Fibroblast of lung (primary cell): Measurements from ENCODE around the gene KRT84. TPM values are rescaled to one million over a fixed set of nuclear protein-coding genes. Genes with fewer than 3 reads are reported as not detected.

Experiments used
- DNase-seq, 2 donors: peaks; one replicate each; pipeline versions ENCODE4 v3.0.0 to v3.0.0-alpha.2; 2010; ENCODE audit warnings: low read depth in 2 of 2
- H2AFZ ChIP-seq: 2 replicates; pipeline ENCODE4 v1.5.1; 2012; ENCODE audit warnings: low read length, control low read depth, inconsistent platforms
- H3K27ac ChIP-seq: 2 replicates; pipeline ENCODE4 v1.5.1; 2011; ENCODE audit warnings: low read length, control low read depth; ENCODE audit not compliant: insufficient read depth
- H3K27me3 ChIP-seq: 2 replicates; pipeline ENCODE4 v1.5.1; 2011; ENCODE audit warnings: mild to moderate bottlenecking, low read length; ENCODE audit not compliant: control insufficient read depth, insufficient read depth
- H3K36me3 ChIP-seq: 2 replicates; pipeline ENCODE4 v1.5.1; 2011; ENCODE audit warnings: low read length; ENCODE audit not compliant: control insufficient read depth, insufficient read depth
- H3K4me1 ChIP-seq: 2 replicates; pipeline ENCODE4 v1.5.1; 2011; ENCODE audit warnings: low read length; ENCODE audit not compliant: control insufficient read depth, insufficient read depth; ENCODE audit errors: extremely low read depth
- H3K4me2 ChIP-seq: 2 replicates; pipeline ENCODE4 v1.5.1; 2011; ENCODE audit warnings: low read length, control low read depth; ENCODE audit not compliant: insufficient read depth; ENCODE audit errors: extremely low read depth
- H3K4me3 ChIP-seq, 4 experiments: fragments of 200-600 bp in 1 of 4; sonication (generic) in 1 of 4; replicated peaks in 1 of 4; 2 replicates each; pipeline ENCODE4 v1.5.1; 2011 to 2016; ENCODE audit warnings: low read length in 4 of 4, low read depth in 3 of 4, mild to moderate bottlenecking in 3 of 4, control low read depth in 2 of 4, inconsistent platforms in 1 of 4, mixed read lengths in 1 of 4; ENCODE audit not compliant: insufficient read depth in 1 of 4; ENCODE audit errors: control extremely low read depth in 1 of 4
- H3K79me2 ChIP-seq: 2 replicates; pipeline ENCODE4 v1.5.1; 2012; ENCODE audit warnings: mild to moderate bottlenecking, low read length, inconsistent platforms; ENCODE audit not compliant: control insufficient read depth, insufficient read depth
- H3K9ac ChIP-seq: 2 replicates; pipeline ENCODE4 v1.5.1; 2011; ENCODE audit warnings: mild to moderate bottlenecking, low read length, control low read depth; ENCODE audit not compliant: insufficient read depth
- H3K9me3 ChIP-seq: 2 replicates; pipeline ENCODE4 v1.5.1; 2012; ENCODE audit warnings: low read depth, low read length; ENCODE audit not compliant: control insufficient read depth, insufficient read depth
- H4K20me1 ChIP-seq: 2 replicates; pipeline ENCODE4 v1.5.1; 2011; ENCODE audit warnings: low read length; ENCODE audit not compliant: control insufficient read depth, insufficient read depth; ENCODE audit errors: extremely low read depth
- EZH2 ChIP-seq: IDR thresholded peaks from 2 replicates; pipeline ENCODE4 v1.5.1; 2012; ENCODE audit warnings: low read length, control low read depth, mild to moderate bottlenecking; ENCODE audit errors: missing control alignments
- polyA plus RNA-seq, 2 donors: library from polyadenylated mRNA; depleted of rRNA in 1 of 2; stranded (reverse) in 1 of 2; unstranded in 1 of 2; fragments of >200 nt; gene quantifications; 2 replicates each; pipeline ENCODE4 v1.2.1, GENCODE V29; 2011 to 2012; ENCODE audit warnings: missing spikeins in 1 of 2
- total RNA-seq: library from RNA; depleted of rRNA; stranded (reverse); fragments of >200 nt; gene quantifications from 2 replicates; pipeline ENCODE4 v1.2.1, GENCODE V29; 2014
- TF ChIP-seq, protein P1 (sequence below), 2 donors: IDR thresholded peaks in 1 of 2; conservative IDR thresholded peaks in 1 of 2; 1 replicate in 1 of 2; 2 replicates in 1 of 2; pipeline ENCODE4 v1.5.1; 2011 to 2012; ENCODE audit warnings: low read length in 2 of 2, control low read depth in 1 of 2, inconsistent platforms in 1 of 2, low read depth in 1 of 2, mild to moderate bottlenecking in 1 of 2

The KRT84 gene
- total and polyA plus RNA-seq, 2 donors (not counting 1 experiment from before 2014, with no cell fraction given), result not detected

DNA sequence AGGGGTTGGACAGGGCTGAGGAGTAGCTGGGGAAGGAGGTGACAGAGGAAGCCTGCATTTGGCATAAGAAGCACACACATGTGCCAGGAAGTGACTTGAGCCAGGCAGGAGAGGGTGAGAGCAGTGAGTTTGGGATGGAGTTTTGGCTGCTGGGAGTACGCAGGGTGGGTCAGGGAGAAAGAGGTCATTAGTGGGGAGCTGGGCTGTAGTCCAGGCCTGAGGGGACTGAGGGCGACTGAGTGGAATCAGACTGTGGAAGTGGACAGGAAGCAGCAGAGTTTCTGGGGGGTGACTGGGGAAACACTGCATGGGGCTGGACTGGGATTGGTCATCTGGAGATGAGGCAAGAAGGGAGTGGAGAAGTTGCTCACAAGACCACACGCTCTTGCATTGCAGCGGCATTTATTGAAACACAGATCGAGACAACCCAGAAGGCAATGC, 25.8 kb downstream of the KRT84 start:
- Histone ChIP-seq H3K27me3 (no peaks in the 10 kb centered on the region), H3K9ac (no peak overlapping the region), H4K20me1 (no peaks in the 10 kb centered on the region), H3K79me2 (no peaks in the 10 kb centered on the region), H3K36me3 (no peaks in the 10 kb centered on the region), H3K9me3 (no peaks in the 10 kb centered on the region), H3K4me3 (no peak overlapping the region), H3K27ac (no peak overlapping the region), H3K4me1 (no peaks in the 10 kb centered on the region), H3K4me2 (no peak overlapping the region), H2AFZ (no peak overlapping the region)
- no peak for TF ChIP-seq EZH2
- TF ChIP-seq, protein P1, sequence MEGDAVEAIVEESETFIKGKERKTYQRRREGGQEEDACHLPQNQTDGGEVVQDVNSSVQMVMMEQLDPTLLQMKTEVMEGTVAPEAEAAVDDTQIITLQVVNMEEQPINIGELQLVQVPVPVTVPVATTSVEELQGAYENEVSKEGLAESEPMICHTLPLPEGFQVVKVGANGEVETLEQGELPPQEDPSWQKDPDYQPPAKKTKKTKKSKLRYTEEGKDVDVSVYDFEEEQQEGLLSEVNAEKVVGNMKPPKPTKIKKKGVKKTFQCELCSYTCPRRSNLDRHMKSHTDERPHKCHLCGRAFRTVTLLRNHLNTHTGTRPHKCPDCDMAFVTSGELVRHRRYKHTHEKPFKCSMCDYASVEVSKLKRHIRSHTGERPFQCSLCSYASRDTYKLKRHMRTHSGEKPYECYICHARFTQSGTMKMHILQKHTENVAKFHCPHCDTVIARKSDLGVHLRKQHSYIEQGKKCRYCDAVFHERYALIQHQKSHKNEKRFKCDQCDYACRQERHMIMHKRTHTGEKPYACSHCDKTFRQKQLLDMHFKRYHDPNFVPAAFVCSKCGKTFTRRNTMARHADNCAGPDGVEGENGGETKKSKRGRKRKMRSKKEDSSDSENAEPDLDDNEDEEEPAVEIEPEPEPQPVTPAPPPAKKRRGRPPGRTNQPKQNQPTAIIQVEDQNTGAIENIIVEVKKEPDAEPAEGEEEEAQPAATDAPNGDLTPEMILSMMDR (conservative IDR thresholded peaks at IDR 0.05 in 1 of 2, IDR thresholded peaks at IDR 0.05 in 1 of 2; ENCODE audit: low read depth in 1 of 2, low read length in 2 of 2), result no peak
- DNase-seq, result no peak

DNA sequence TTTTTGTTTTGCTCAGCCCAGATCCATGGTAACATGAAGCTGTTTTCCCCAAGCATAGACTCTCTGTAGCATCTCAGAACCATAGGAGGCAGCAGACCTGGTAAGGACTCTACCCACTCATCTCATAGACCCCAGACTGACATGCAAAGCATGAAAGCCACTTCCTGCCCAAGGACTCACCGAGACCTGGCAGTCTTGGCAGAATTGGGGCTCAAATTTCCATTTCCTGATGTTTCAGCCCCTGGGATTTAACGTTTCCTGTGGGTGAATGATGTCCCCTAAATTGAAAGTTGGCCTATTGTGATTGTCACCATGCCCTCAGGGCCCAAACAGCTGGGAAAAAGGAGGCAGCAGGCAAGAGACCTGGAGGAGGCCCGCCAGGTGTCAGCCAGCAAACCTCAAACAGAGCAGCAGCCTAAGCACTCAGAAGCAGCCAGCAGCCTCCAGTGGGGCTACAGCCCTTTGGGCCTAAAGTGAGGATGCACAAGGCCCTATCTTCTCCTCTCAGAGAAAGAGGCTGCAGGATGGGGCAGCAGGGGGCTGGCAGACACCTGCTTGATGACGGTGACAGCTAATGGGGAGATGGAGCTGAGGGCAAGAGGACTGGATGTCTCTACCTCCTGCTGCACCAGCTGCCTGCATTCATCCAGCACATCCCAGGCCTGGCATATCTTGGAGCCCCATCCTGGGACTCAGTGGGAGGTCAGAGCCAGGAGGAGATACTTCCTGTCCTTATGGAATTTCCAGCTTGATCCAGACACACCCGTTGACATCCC, 26.7 kb downstream of the KRT84 start:
- Histone ChIP-seq H2AFZ (no peak overlapping the region), H3K27ac (no peak overlapping the region), H4K20me1 (no peaks in the 10 kb centered on the region), H3K4me3 (no peak overlapping the region), H3K79me2 (no peaks in the 10 kb centered on the region), H3K27me3 (peaks cover 1% of the 10 kb centered on the region), H3K36me3 (no peaks in the 10 kb centered on the region), H3K4me1 (no peaks in the 10 kb centered on the region), H3K9me3 (no peaks in the 10 kb centered on the region), H3K4me2 (no peak overlapping the region), H3K9ac (no peak overlapping the region)
- TF ChIP-seq, protein P1 (conservative IDR thresholded peaks at IDR 0.05 in 1 of 2, IDR thresholded peaks at IDR 0.05 in 1 of 2; ENCODE audit: low read depth in 1 of 2, low read length in 2 of 2), result no peak
- TF ChIP-seq EZH2, result no peak
- peak in 1 of 2 donors; percentile 11 for DNase-seq

DNA sequence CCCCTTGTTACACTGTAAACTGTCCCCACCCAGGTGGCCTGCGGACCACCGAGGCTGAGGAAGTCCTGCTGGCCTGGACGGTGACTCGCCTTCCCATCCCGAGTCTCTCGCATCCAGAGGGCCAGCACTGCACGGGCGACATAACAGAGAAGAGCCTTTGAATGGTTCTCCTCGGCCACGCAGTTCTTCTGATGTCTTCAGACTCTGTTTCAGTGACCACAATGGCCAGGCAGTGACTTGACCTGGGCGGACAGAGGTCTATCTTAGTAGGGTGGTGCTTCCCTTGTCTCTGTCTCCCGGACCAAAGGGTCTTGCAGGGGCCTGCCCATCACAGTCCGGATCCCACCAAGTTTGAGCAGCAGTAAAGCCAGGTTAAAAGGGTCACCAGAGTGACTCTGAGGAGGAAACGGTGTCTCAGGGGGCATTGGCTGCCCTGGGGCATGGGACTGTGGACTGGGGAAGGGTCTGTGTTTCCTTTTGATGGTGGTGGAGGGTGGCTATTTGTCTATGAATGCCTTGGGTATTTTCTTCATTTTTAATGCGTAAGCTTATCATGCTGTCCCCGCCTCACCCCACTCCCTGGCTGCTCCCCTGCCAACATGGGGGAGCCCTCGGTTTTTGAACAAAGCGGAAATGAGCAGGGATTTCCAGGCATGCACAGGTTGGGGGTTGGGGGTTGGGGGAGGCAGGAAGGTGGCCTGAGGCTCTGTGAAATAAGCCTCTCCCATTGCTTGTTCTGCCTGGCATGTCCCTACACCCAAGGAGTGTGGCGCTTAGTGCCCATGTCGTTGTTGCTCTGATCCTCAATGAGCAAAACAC, 28.5 kb downstream of the KRT84 start:
- Histone ChIP-seq H3K27me3 (peaks cover 4% of the 10 kb centered on the region), H3K36me3 (no peaks in the 10 kb centered on the region), H3K4me1 (no peaks in the 10 kb centered on the region), H3K4me3 (no peak overlapping the region), H3K4me2 (no peak overlapping the region), H3K9ac (no peak overlapping the region), H3K9me3 (no peaks in the 10 kb centered on the region), H3K79me2 (no peaks in the 10 kb centered on the region), H2AFZ (no peak overlapping the region), H4K20me1 (no peaks in the 10 kb centered on the region), H3K27ac (no peak overlapping the region)
- no peak for TF ChIP-seq EZH2
- DNase-seq, result no peak
